Body of pancreas (tissue), 4 donors: Measurements from ENCODE around the gene TNFAIP2.

Experiments
- CTCF ChIP-seq, 7 experiments: fragments of 450-650 bp in 4 of 7; fragments of 200-600 bp in 3 of 7; sonication (generic) in 3 of 7; IDR thresholded peaks; one replicate each; pipeline ENCODE4 v1.5.1; 2016 to 2019; ENCODE audit warnings: antibody characterized with exemption in 7 of 7
- POLR2A ChIP-seq, 3 donors: fragments of 450-650 bp; IDR thresholded peaks; one replicate each; pipeline ENCODE4 v1.6.1; 2016; ENCODE audit warnings: antibody characterized with exemption in 3 of 3, mild to moderate bottlenecking in 2 of 3

DNA sequence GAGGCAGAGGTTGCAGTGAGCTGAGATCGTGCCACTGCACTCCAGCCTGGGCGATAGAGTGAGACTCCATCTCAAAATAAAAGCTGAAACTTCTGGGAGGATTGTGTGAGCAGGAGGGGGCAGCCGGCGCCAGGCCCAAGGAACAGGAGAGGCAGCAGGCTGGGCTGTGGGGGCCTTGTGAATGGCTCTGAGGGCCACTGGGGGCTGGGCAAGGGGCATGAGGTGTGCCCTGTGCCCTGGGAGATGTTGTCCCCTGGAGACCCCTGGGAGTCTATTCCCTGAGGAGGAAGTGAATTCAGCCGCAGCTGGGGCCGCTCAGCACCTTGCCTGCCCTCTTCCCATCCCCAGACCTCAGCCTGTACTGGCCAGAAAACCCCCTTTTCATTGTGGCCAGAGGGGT lies 34.3 kb upstream of the TNFAIP2 start:
- TF ChIP-seq CTCF (IDR thresholded peaks at IDR 0.05) (no peak), POLR2A (IDR thresholded peaks at IDR 0.05) (no peak)
